HEK293 (cell line): Measurements from ENCODE around the gene RHOBTB3.

Source experiments
- CTCF ChIA-PET: fragments of 350-600 bp; formaldehyde crosslinking; extraction: SDS; loops from one replicate; lab custom pipeline; 2021; ENCODE audit warnings: antibody characterized with exemption; lab: Yijun Ruan, JAX
- POLR2A ChIA-PET: fragments of 300-600 bp; formaldehyde crosslinking; extraction: SDS; loops from one replicate; lab custom pipeline; 2020; ENCODE audit warnings: antibody characterized with exemption, inconsistent platforms; lab: Yijun Ruan, JAX
- H3K27ac ChIP-seq: fragments of 200-500 bp; sonication (Bioruptor generic); 2 replicates; pipeline ENCODE4 v1.5.1; 2014; ENCODE audit warnings: low read depth, low read length, control low read depth, inconsistent platforms; ENCODE audit errors: extremely low read depth
- H3K36me3 ChIP-seq, 2 experiments: fragments of 200-500 bp in 1 of 2; sonication (Bioruptor generic) in 1 of 2; 1 replicate in 1 of 2; 2 replicates in 1 of 2; pipeline ENCODE4 v1.5.1; 2014 to 2017; ENCODE audit warnings: inconsistent platforms in 2 of 2, low read length in 2 of 2; ENCODE audit not compliant: control insufficient read depth in 2 of 2, insufficient read depth in 1 of 2
- H3K4me1 ChIP-seq: fragments of 200-500 bp; sonication (Bioruptor generic); 2 replicates; pipeline ENCODE4 v1.5.1; 2014; ENCODE audit warnings: mild to moderate bottlenecking, low read length, inconsistent platforms; ENCODE audit not compliant: control insufficient read depth, insufficient read depth
- H3K4me3 ChIP-seq: 2 replicates; pipeline ENCODE4 v1.5.1; 2011; ENCODE audit warnings: low read depth, mild to moderate bottlenecking, control low read depth, low read length, moderate library complexity
- H3K9me3 ChIP-seq: fragments of 200-500 bp; sonication (Bioruptor generic); 2 replicates; pipeline ENCODE4 v1.5.1; 2014; ENCODE audit warnings: low read depth, low read length, inconsistent platforms; ENCODE audit not compliant: control insufficient read depth, insufficient read depth
- AEBP2 ChIP-seq: fragments of 450-650 bp; formaldehyde crosslinking; IDR thresholded peaks from 2 replicates; pipeline ENCODE4 v1.5.1; 2016; ENCODE audit warnings: missing biosample characterization, missing genetic modification characterization, borderline replicate concordance
- BCL11A ChIP-seq: fragments of 450-650 bp; formaldehyde crosslinking; IDR thresholded peaks from 2 replicates; pipeline ENCODE4 v1.5.1; 2016; ENCODE audit warnings: low read depth, missing biosample characterization, missing genetic modification characterization
- ELK4 ChIP-seq: IDR thresholded peaks from 2 replicates; pipeline ENCODE4 v1.6.1; 2011; ENCODE audit warnings: mild to moderate bottlenecking, low read depth, low read length, borderline replicate concordance
- FEZF1 ChIP-seq: fragments of 450-650 bp; formaldehyde crosslinking; IDR thresholded peaks from 2 replicates; pipeline ENCODE4 v1.5.1; 2016; ENCODE audit warnings: missing biosample characterization, missing genetic modification characterization
- HOXC10 ChIP-seq: sonication (generic); formaldehyde crosslinking; IDR thresholded peaks from 2 replicates; pipeline ENCODE4 v1.8.1; 2023; ENCODE audit warnings: mild to moderate bottlenecking, missing genetic modification reagents
- MYNN ChIP-seq: fragments of 450-650 bp; formaldehyde crosslinking; IDR thresholded peaks from 2 replicates; pipeline ENCODE4 v1.5.1; 2016; ENCODE audit warnings: missing biosample characterization, missing genetic modification characterization, borderline replicate concordance
- ZBTB21 ChIP-seq: fragments of 450-650 bp; formaldehyde crosslinking; IDR thresholded peaks from 2 replicates; pipeline ENCODE4 v1.5.1; 2017; ENCODE audit warnings: missing biosample characterization, missing genetic modification characterization
- ZFP3 ChIP-seq: fragments of 450-650 bp; formaldehyde crosslinking; IDR thresholded peaks from 2 replicates; pipeline ENCODE4 v1.5.1; 2016; ENCODE audit warnings: low read depth, missing biosample characterization, missing genetic modification characterization
- ZNF10 ChIP-seq: fragments of 450-650 bp; formaldehyde crosslinking; IDR thresholded peaks from 2 replicates; pipeline ENCODE4 v1.5.1; 2017; ENCODE audit warnings: missing biosample characterization, missing genetic modification characterization
- ZNF140 ChIP-seq: fragments of 450-650 bp; formaldehyde crosslinking; IDR thresholded peaks from 2 replicates; pipeline ENCODE4 v1.5.1; 2016; ENCODE audit warnings: missing biosample characterization, missing genetic modification characterization
- ZNF146 ChIP-seq: fragments of 450-650 bp; formaldehyde crosslinking; IDR thresholded peaks from 2 replicates; pipeline ENCODE4 v1.5.1; 2016; ENCODE audit warnings: missing biosample characterization, missing genetic modification characterization
- ZNF274 ChIP-seq, 2 experiments: fragments of 200-500 bp in 1 of 2; fragments of 450-650 bp in 1 of 2; sonication (Bioruptor generic) in 1 of 2; formaldehyde crosslinking in 1 of 2; IDR thresholded peaks; 2 replicates each; pipeline versions ENCODE4 v1.5.1 to v1.6.1; 2014 to 2016; ENCODE audit warnings: borderline replicate concordance in 1 of 2, inconsistent platforms in 1 of 2, low read length in 1 of 2, missing biosample characterization in 1 of 2, missing genetic modification characterization in 1 of 2
- ZNF324 ChIP-seq: fragments of 450-650 bp; formaldehyde crosslinking; IDR thresholded peaks from 2 replicates; pipeline ENCODE4 v1.5.1; 2016; ENCODE audit warnings: missing biosample characterization, missing genetic modification characterization
- ZNF350 ChIP-seq: fragments of 450-650 bp; formaldehyde crosslinking; IDR thresholded peaks from 2 replicates; pipeline ENCODE4 v1.5.0; 2017; ENCODE audit warnings: missing biosample characterization, mild to moderate bottlenecking, missing genetic modification characterization
- ZNF433 ChIP-seq: fragments of 450-650 bp; formaldehyde crosslinking; IDR thresholded peaks from 2 replicates; pipeline ENCODE4 v1.5.1; 2016; ENCODE audit warnings: missing biosample characterization, missing genetic modification characterization, low read depth
- ZNF473 ChIP-seq: fragments of 450-650 bp; formaldehyde crosslinking; IDR thresholded peaks from 2 replicates; pipeline ENCODE4 v1.5.1; 2017; ENCODE audit warnings: missing biosample characterization, missing genetic modification characterization
- ZNF544 ChIP-seq: fragments of 450-650 bp; formaldehyde crosslinking; IDR thresholded peaks from 2 replicates; pipeline ENCODE4 v1.5.0; 2017; ENCODE audit warnings: missing biosample characterization, missing genetic modification characterization
- ZNF596 ChIP-seq: fragments of 450-650 bp; IDR thresholded peaks from 2 replicates; pipeline ENCODE4 v1.5.0; 2018; ENCODE audit warnings: missing biosample characterization, mild to moderate bottlenecking, missing genetic modification characterization, moderate library complexity
- ZSCAN30 ChIP-seq: fragments of 450-650 bp; IDR thresholded peaks from 2 replicates; pipeline ENCODE4 v1.5.1; 2018; ENCODE audit warnings: missing biosample characterization, mild to moderate bottlenecking, missing genetic modification characterization, moderate library complexity
- TF ChIP-seq, protein P1 (sequence below): fragments of 450-650 bp; formaldehyde crosslinking; IDR thresholded peaks from 2 replicates; pipeline ENCODE4 v1.5.1; 2016; ENCODE audit warnings: missing biosample characterization, missing genetic modification characterization

RHOBTB3 gene

GRCh38 chr5:95799191-95799835 is 68.2 kb downstream of the RHOBTB3 start:
- Histone ChIP-seq H3K27ac (no peak overlapping the region), H3K9me3 (no peaks in the 10 kb centered on the region), H3K4me1 (no peaks in the 10 kb centered on the region)
- CTCF ChIA-PET = interaction anchor here (1.6 kb wide), 1 partner anchor 18 kb away, joined by 5 read pairs; no protein-coding TSS in a partner anchor
- peak; percentile 42; the same call in 1 of the 2 replicates for TF ChIP-seq FEZF1 (tag by site-specific recombination)
- no peak for TF ChIP-seq ZSCAN30 (tag by site-specific recombination)
- TF ChIP-seq, all 188 proteins: peak for 1
- POLR2A ChIA-PET = no interaction called here
- Histone ChIP-seq H3K36me3 (peaks cover 2 to 5% of the 10 kb centered on the region in 2 experiments; a peak in 2 of 3 replicates), H3K4me3 (no peak overlapping the region)

DNA sequence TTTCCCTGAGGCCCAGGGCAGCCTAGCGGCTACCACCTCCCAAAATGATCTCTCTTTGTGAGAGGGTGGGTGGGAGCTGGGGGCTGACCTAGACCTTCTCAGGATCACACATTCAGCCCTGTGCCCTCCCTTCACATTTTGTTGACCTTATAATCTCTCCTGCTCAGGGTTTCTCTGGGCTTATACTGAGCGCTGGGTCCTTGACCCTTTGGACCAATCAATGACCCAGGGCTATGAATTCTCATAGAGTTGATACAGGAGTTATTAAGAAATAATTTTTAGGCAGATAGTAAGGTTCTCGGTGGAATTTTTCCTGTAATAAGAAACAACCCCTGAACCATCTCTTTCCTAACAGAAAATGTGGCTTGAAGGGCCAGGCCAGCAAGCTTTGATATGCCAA is 69.4 kb downstream of the RHOBTB3 start:
- POLR2A ChIA-PET = no interaction called here
- no peaks in the 10 kb centered on the region for H3K4me1 ChIP-seq
- no peaks in the 10 kb centered on the region for H3K36me3 ChIP-seq
- H3K27ac ChIP-seq = no peak overlapping the region
- TF ChIP-seq ELK4 (no peak), HOXC10 (CRISPR knock-in tag) (no peak), ZNF473 (tag by site-specific recombination) (no peak)
- CTCF ChIA-PET = interaction anchor here (0.6 to 1.6 kb wide), 3 partner anchors 19 to 46 kb away, joined by 3 to 8 read pairs (median 5); no protein-coding TSS in a partner anchor
- no peaks in the 10 kb centered on the region for H3K9me3 ChIP-seq
- H3K4me3 ChIP-seq = no peak overlapping the region

- TF ChIP-seq MYNN = no peak
- TF ChIP-seq ZFP3 (tag by site-specific recombination) = no peak
- TF ChIP-seq ZNF274 (IDR thresholded peaks at IDR 0.05; ENCODE audit: low read length) = no peak
- TF ChIP-seq ZNF274 (tag by site-specific recombination; IDR thresholded peaks at IDR 0.05; ENCODE audit: borderline replicate concordance) = no peak
- TF ChIP-seq ZNF10 (tag by site-specific recombination) = no peak
- no peak for TF ChIP-seq ZNF544
- no peak for TF ChIP-seq AEBP2
- no peak for TF ChIP-seq ZNF350 (tag by site-specific recombination)
- no peaks in the 10 kb centered on the region for H3K36me3 ChIP-seq
- ChIA-PET CTCF (no interaction called here), POLR2A (no interaction called here)
- H3K4me1 ChIP-seq = no peaks in the 10 kb centered on the region
- no peaks in the 10 kb centered on the region for H3K9me3 ChIP-seq
- H3K4me3 ChIP-seq = no peak overlapping the region
- no peak overlapping the region for H3K27ac ChIP-seq
Measured at GRCh38 chr5:95801532-95801931, 70.4 kb downstream of the RHOBTB3 start.

GRCh38 chr5:95801961-95802360 is 70.8 kb downstream of the RHOBTB3 start:
- H3K9me3 ChIP-seq = no peaks in the 10 kb centered on the region
- no peaks in the 10 kb centered on the region for H3K36me3 ChIP-seq
- no peak overlapping the region for H3K27ac ChIP-seq
- no peak overlapping the region for H3K4me3 ChIP-seq
- H3K4me1 ChIP-seq = no peaks in the 10 kb centered on the region
- ChIA-PET CTCF (interaction anchor here (0.6 kb wide), 1 partner anchor 317 kb away, joined by 3 read pairs; no protein-coding TSS in a partner anchor), POLR2A (no interaction called here)
- no peak for TF ChIP-seq ZNF324 (tag by site-specific recombination)
- TF ChIP-seq ZNF596 (tag by site-specific recombination) = no peak
- TF ChIP-seq ZNF140 (tag by site-specific recombination) = no peak
- no peak for TF ChIP-seq BCL11A (tag by site-specific recombination)
- TF ChIP-seq ZBTB21 (tag by site-specific recombination) = no peak
- TF ChIP-seq ZNF433 (tag by site-specific recombination) = no peak
- TF ChIP-seq, protein P1, sequence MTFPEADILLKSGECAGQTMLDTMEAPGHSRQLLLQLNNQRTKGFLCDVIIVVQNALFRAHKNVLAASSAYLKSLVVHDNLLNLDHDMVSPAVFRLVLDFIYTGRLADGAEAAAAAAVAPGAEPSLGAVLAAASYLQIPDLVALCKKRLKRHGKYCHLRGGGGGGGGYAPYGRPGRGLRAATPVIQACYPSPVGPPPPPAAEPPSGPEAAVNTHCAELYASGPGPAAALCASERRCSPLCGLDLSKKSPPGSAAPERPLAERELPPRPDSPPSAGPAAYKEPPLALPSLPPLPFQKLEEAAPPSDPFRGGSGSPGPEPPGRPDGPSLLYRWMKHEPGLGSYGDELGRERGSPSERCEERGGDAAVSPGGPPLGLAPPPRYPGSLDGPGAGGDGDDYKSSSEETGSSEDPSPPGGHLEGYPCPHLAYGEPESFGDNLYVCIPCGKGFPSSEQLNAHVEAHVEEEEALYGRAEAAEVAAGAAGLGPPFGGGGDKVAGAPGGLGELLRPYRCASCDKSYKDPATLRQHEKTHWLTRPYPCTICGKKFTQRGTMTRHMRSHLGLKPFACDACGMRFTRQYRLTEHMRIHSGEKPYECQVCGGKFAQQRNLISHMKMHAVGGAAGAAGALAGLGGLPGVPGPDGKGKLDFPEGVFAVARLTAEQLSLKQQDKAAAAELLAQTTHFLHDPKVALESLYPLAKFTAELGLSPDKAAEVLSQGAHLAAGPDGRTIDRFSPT = no peak
- TF ChIP-seq ZNF146 (tag by site-specific recombination) = no peak
- TF ChIP-seq AEBP2 = no peak
